GM23338 (cell line): Measurements from ENCODE around the gene PDE4D. TPM values are rescaled to one million over a fixed set of nuclear protein-coding genes. Genes with fewer than 3 reads are reported as not detected.

Source experiments
- ATAC-seq: fragments of 200-7000 bp; cut with Tn5 transposase; 3 replicates; pipeline ENCODE4 v1.9.1; 2020
- DNase-seq: peaks from one replicate; pipeline ENCODE4 v3.0.0-alpha.2; 2015; ENCODE audit warnings: low spot score
- H2AFZ ChIP-seq: fragments of 200-600 bp; sonication (generic); 2 replicates; pipeline ENCODE4 v1.8.0; 2016; ENCODE audit warnings: antibody characterized with exemption, mild to moderate bottlenecking, moderate library complexity
- H3F3A ChIP-seq: fragments of 200-600 bp; sonication (generic); replicated peaks from 2 replicates; pipeline ENCODE4 v1.8.0; 2017; ENCODE audit warnings: antibody characterized with exemption, mixed run types, low read depth
- H3K27ac ChIP-seq: fragments of 200-600 bp; sonication (generic); 2 replicates; pipeline ENCODE4 v1.6.1; 2016; ENCODE audit warnings: low read depth
- H3K27me3 ChIP-seq: fragments of 200-600 bp; sonication (generic); 2 replicates; pipeline ENCODE4 v1.8.0; 2016; ENCODE audit warnings: mild to moderate bottlenecking, mixed run types, moderate library complexity; ENCODE audit not compliant: insufficient read depth
- H3K36me3 ChIP-seq: fragments of 200-600 bp; sonication (generic); 2 replicates; pipeline ENCODE4 v1.8.0; 2016; ENCODE audit warnings: mild to moderate bottlenecking; ENCODE audit not compliant: insufficient read depth
- H3K4me1 ChIP-seq: fragments of 200-600 bp; sonication (generic); 2 replicates; pipeline ENCODE4 v1.8.0; 2016; ENCODE audit warnings: mild to moderate bottlenecking, moderate library complexity; ENCODE audit not compliant: insufficient read depth
- H3K4me2 ChIP-seq: fragments of 200-600 bp; sonication (generic); 2 replicates; pipeline ENCODE4 v1.7.1; 2017; ENCODE audit warnings: mixed run types
- H3K4me3 ChIP-seq: fragments of 200-600 bp; sonication (generic); 2 replicates; pipeline ENCODE4 v1.6.1; 2016; ENCODE audit warnings: mixed run types
- H3K79me2 ChIP-seq: fragments of 200-600 bp; sonication (generic); replicated peaks from 2 replicates; pipeline ENCODE4 v1.8.0; 2017; ENCODE audit warnings: mild to moderate bottlenecking; ENCODE audit not compliant: insufficient read depth
- H3K9me2 ChIP-seq: fragments of 200-600 bp; sonication (generic); 2 replicates; pipeline ENCODE4 v1.8.0; 2017; ENCODE audit not compliant: insufficient read depth
- H4K20me1 ChIP-seq: fragments of 200-600 bp; sonication (generic); replicated peaks from 2 replicates; pipeline ENCODE4 v1.8.0; 2017; ENCODE audit warnings: mild to moderate bottlenecking; ENCODE audit not compliant: insufficient read depth
- H3K27ac Mint-ChIP-seq: 2 replicates; pipeline ENCODE4 v1.8.0; 2020; ENCODE audit warnings: inconsistent platforms, mild to moderate bottlenecking, moderate library complexity, mixed read lengths
- H3K27me3 Mint-ChIP-seq: 3 replicates; pipeline ENCODE4 v1.8.0; 2022; ENCODE audit warnings: low read depth, mild to moderate bottlenecking, moderate library complexity, mixed read lengths, inconsistent platforms; ENCODE audit not compliant: insufficient read depth, poor library complexity
- H3K36me3 Mint-ChIP-seq: 3 replicates; pipeline ENCODE4 v1.8.0; 2021; ENCODE audit warnings: low read depth, mild to moderate bottlenecking, inconsistent platforms, moderate library complexity, mixed read lengths
- H3K4me1 Mint-ChIP-seq: 3 replicates; pipeline ENCODE4 v1.8.0; 2020; ENCODE audit warnings: mild to moderate bottlenecking, inconsistent platforms, mixed read lengths
- H3K4me3 Mint-ChIP-seq: 3 replicates; pipeline ENCODE4 v1.8.0; 2021; ENCODE audit warnings: moderate library complexity, mild to moderate bottlenecking, inconsistent platforms, mixed read lengths
- H3K9me3 Mint-ChIP-seq: 3 replicates; pipeline ENCODE4 v1.8.0; 2020; ENCODE audit warnings: moderate library complexity, mild to moderate bottlenecking, inconsistent platforms, mixed read lengths
- CREB1 ChIP-seq: fragments of 250-450 bp; sonication (Bioruptor Pico); IDR thresholded peaks from 2 replicates; pipeline ENCODE4 v1.5.0; 2020; ENCODE audit warnings: low read depth, mild to moderate bottlenecking, moderate library complexity
- CTCF ChIP-seq, 2 experiments: fragments of 200-600 bp in 1 of 2; sonication (generic) in 1 of 2; conservative IDR thresholded peaks; 2 replicates each; pipeline versions ENCODE4 v1.5.1 to v1.6.1; 2016 to 2017; ENCODE audit warnings: antibody characterized with exemption in 2 of 2, low read depth in 2 of 2, mild to moderate bottlenecking in 2 of 2, moderate library complexity in 1 of 2
- EZH2phosphoT487 ChIP-seq: fragments of 200-600 bp; sonication (generic); IDR thresholded peaks from one replicate; pipeline ENCODE4 v1.8.1; 2018; ENCODE audit warnings: antibody characterized with exemption; ENCODE audit not compliant: unreplicated experiment
- JUNB ChIP-seq: IDR thresholded peaks from one replicate; pipeline ENCODE4 v1.6.1; 2016; ENCODE audit warnings: antibody characterized with exemption; ENCODE audit not compliant: unreplicated experiment
- NANOG ChIP-seq: IDR thresholded peaks from 2 replicates; pipeline ENCODE4 v1.6.1; 2016; ENCODE audit warnings: antibody characterized with exemption, borderline replicate concordance
- REST ChIP-seq: IDR thresholded peaks from one replicate; pipeline ENCODE4 v1.6.1; 2018; ENCODE audit warnings: antibody characterized with exemption; ENCODE audit not compliant: unreplicated experiment
- STAT1 ChIP-seq: IDR thresholded peaks from one replicate; pipeline ENCODE4 v1.6.1; 2016; ENCODE audit warnings: antibody characterized with exemption; ENCODE audit not compliant: unreplicated experiment
- ZNF114 ChIP-seq: fragments of 250-450 bp; sonication (Bioruptor Pico); IDR thresholded peaks from 2 replicates; pipeline ENCODE4 v1.5.0; 2020; ENCODE audit warnings: mild to moderate bottlenecking, moderate library complexity
- ZNF331 ChIP-seq: fragments of 250-450 bp; sonication (Bioruptor Pico); IDR thresholded peaks from 2 replicates; pipeline ENCODE4 v1.5.0; 2020; ENCODE audit warnings: low read depth, mild to moderate bottlenecking, moderate library complexity
- polyA plus RNA-seq: library from polyadenylated mRNA; unstranded; fragments of >200 nt; fragmentation: Nextera tagmentation; extraction: Ambion mirVana; gene quantifications from 2 replicates; pipeline ENCODE4 v1.2.1, GENCODE V29; 2016
- total RNA-seq: library from RNA; depleted of rRNA; stranded (reverse); fragments of >200 nt; shearing (Covaris generic); gene quantifications from 2 replicates; pipeline ENCODE4 v1.2.3, GENCODE V29; 2014

PDE4D gene
- total and polyA plus RNA-seq, 2 experiments from 2014 or later = 2.1 to 4.7 TPM

- H3K27ac ChIP-seq = no peak overlapping the region
- H3K4me1 ChIP-seq = peaks cover 7% of the 10 kb centered on the region; the same call in 1 of the 2 replicates
- peak; percentile 98 for ATAC-seq
- H3K4me3 ChIP-seq = no peak overlapping the region
- H3K36me3 ChIP-seq = no peaks in the 10 kb centered on the region
- no peak overlapping the region for H2AFZ ChIP-seq
- no peaks in the 10 kb centered on the region for H4K20me1 ChIP-seq
- Mint-ChIP-seq H3K27ac (peak overlapping the region; percentile 20; the same call in 1 of the 2 replicates), H3K4me1 (peaks cover 14% of the 10 kb centered on the region), H3K27me3 (no peaks in the 10 kb centered on the region), H3K4me3 (peak overlapping the region; percentile 36; the same call in 2 of the 3 replicates), H3K9me3 (no peaks in the 10 kb centered on the region), H3K36me3 (no peaks in the 10 kb centered on the region)
- TF ChIP-seq ZNF114 (no peak), NANOG (0 out of 2 replicates have a peak, but pooled peaks have one; percentile 21)
- no peaks in the 10 kb centered on the region for H3F3A ChIP-seq
- peak; percentile 30 for DNase-seq
- no peaks in the 10 kb centered on the region for H3K79me2 ChIP-seq
- H3K9me2 ChIP-seq = no peaks in the 10 kb centered on the region
- H3K4me2 ChIP-seq = peak overlapping the region; percentile 2
- no peaks in the 10 kb centered on the region for H3K27me3 ChIP-seq
Measured at GRCh38 chr5:59800347-59800893, 93.1 kb downstream of the PDE4D start.

GRCh38 chr5:59799668-59800346 is 93.7 kb downstream of the PDE4D start:
- peak; percentile 74 for DNase-seq
- Histone ChIP-seq H3K27me3 (no peaks in the 10 kb centered on the region), H3K27ac (no peak overlapping the region), H3K4me2 (no peak overlapping the region), H2AFZ (no peak overlapping the region), H3K4me3 (no peak overlapping the region), H3K36me3 (no peaks in the 10 kb centered on the region), H3K9me2 (no peaks in the 10 kb centered on the region), H4K20me1 (no peaks in the 10 kb centered on the region), H3K79me2 (no peaks in the 10 kb centered on the region), H3K4me1 (peaks cover 7% of the 10 kb centered on the region; the same call in 1 of the 2 replicates), H3F3A (no peaks in the 10 kb centered on the region)
- Mint-ChIP-seq H3K4me3 (no peak overlapping the region), H3K9me3 (no peaks in the 10 kb centered on the region), H3K27me3 (no peaks in the 10 kb centered on the region), H3K4me1 (peaks cover 14% of the 10 kb centered on the region), H3K27ac (no peak overlapping the region), H3K36me3 (no peaks in the 10 kb centered on the region)
- ATAC-seq = peak; percentile 66
- TF ChIP-seq ZNF114 (no peak), CTCF (conservative IDR thresholded peaks at IDR 0.05; ENCODE audit: low read depth in 2 of 2) (peak; percentile 77 to 86)

GRCh38 chr5:59798862-59799667 is 94.5 kb downstream of the PDE4D start:
- Histone ChIP-seq H3F3A (no peaks in the 10 kb centered on the region), H3K4me1 (peaks cover 7% of the 10 kb centered on the region; the same call in 1 of the 2 replicates), H2AFZ (no peak overlapping the region), H3K4me2 (no peak overlapping the region), H3K4me3 (no peak overlapping the region), H3K27me3 (no peaks in the 10 kb centered on the region), H3K79me2 (no peaks in the 10 kb centered on the region), H3K36me3 (no peaks in the 10 kb centered on the region), H3K9me2 (no peaks in the 10 kb centered on the region), H4K20me1 (no peaks in the 10 kb centered on the region), H3K27ac (no peak overlapping the region)
- Mint-ChIP-seq H3K4me3 (no peak overlapping the region), H3K36me3 (no peaks in the 10 kb centered on the region), H3K27ac (no peak overlapping the region), H3K4me1 (peaks cover 14% of the 10 kb centered on the region), H3K9me3 (no peaks in the 10 kb centered on the region), H3K27me3 (no peaks in the 10 kb centered on the region)
- DNase-seq (no peak), ATAC-seq (no peak)
- no peak for TF ChIP-seq STAT1
- no peak for TF ChIP-seq REST
- TF ChIP-seq NANOG = no peak
- no peak for TF ChIP-seq CREB1 (CRISPR knock-in tag)
- TF ChIP-seq ZNF331 (CRISPR knock-in tag) = no peak
- TF ChIP-seq EZH2phosphoT487 = no peak
- no peak for TF ChIP-seq JUNB
